K562 (cell line): ENCODE data around the gene PADI4. TPM values are rescaled to one million over a fixed set of nuclear protein-coding genes. Genes with fewer than 3 reads are reported as not detected.

Source experiments
- ESRRA ChIP-seq: fragments of 450-650 bp; IDR thresholded peaks from 2 replicates; pipeline ENCODE4 v1.6.1; 2014; ENCODE audit warnings: low read depth, mild to moderate bottlenecking, moderate library complexity, borderline replicate concordance
- ETS2 ChIP-seq: IDR thresholded peaks from 2 replicates; pipeline ENCODE4 v1.6.1; 2016; ENCODE audit warnings: borderline replicate concordance, missing genetic modification characterization, mild to moderate bottlenecking, moderate library complexity, missing compliant biosample characterization; ENCODE audit not compliant: poor library complexity, severe bottlenecking
- KDM1A ChIP-seq, 2 experiments: fragments of 450-650 bp; IDR thresholded peaks; 2 replicates each; pipeline ENCODE4 v1.6.1; 2016; ENCODE audit warnings: mild to moderate bottlenecking in 2 of 2
- NEUROD1 ChIP-seq: fragments of 150-350 bp; IDR thresholded peaks from 2 replicates; pipeline ENCODE4 v1.6.1; 2014; ENCODE audit warnings: borderline replicate concordance, low read length, low read depth; ENCODE audit not compliant: partially characterized antibody
- NKRF ChIP-seq: fragments of 450-650 bp; IDR thresholded peaks from 2 replicates; pipeline ENCODE4 v1.6.1; 2016; ENCODE audit warnings: borderline replicate concordance
- RFX1 ChIP-seq: fragments of 450-650 bp; IDR thresholded peaks from 2 replicates; pipeline ENCODE4 v1.6.1; 2016; ENCODE audit warnings: mild to moderate bottlenecking, moderate library complexity
- STAG1 ChIP-seq: sonication (generic); formaldehyde crosslinking; IDR thresholded peaks from 2 replicates; pipeline ENCODE4 v1.5.0; 2020; ENCODE audit warnings: missing genetic modification reagents, borderline replicate concordance
- ZNF253 ChIP-seq: fragments of 250-450 bp; sonication (Bioruptor Pico); conservative IDR thresholded peaks from 2 replicates; pipeline ENCODE4 v1.6.1; 2021; ENCODE audit warnings: mild to moderate bottlenecking
- ZNF263 ChIP-seq: sonication (generic); formaldehyde crosslinking; IDR thresholded peaks from 2 replicates; pipeline ENCODE4 v1.8.0; 2022; ENCODE audit warnings: mild to moderate bottlenecking, missing genetic modification reagents, borderline replicate concordance
- ZNF512 ChIP-seq: IDR thresholded peaks from 2 replicates; pipeline ENCODE4 v1.6.1; 2016; ENCODE audit warnings: missing genetic modification characterization, missing compliant biosample characterization
- ZSCAN32 ChIP-seq: fragments of 450-650 bp; formaldehyde crosslinking; IDR thresholded peaks from 2 replicates; pipeline ENCODE4 v1.4.0; 2020; ENCODE audit warnings: mild to moderate bottlenecking, moderate library complexity
- polyA plus RNA-seq, 8 experiments: library from polyadenylated mRNA; depleted of rRNA in 4 of 8; stranded (reverse) in 5 of 8; unstranded in 3 of 8; fragments of >200 nt; fragmentation: Nextera tagmentation in 2 of 8; fragmentation: Illumina TruSeq in 1 of 8; extraction: Ambion mirVana in 2 of 8; extraction: Trizol in 1 of 8; gene quantifications; 2 replicates each; pipeline versions ENCODE4 v1.2.1 to v1.2.3, GENCODE V29; 2011 to 2014; ENCODE audit warnings: inconsistent platforms in 1 of 8, missing spikeins in 1 of 8
- total RNA-seq, 7 experiments: library from RNA; depleted of rRNA in 6 of 7; stranded (reverse); fragments of >200 nt in 6 of 7; fragmentation: Illumina TruSeq in 2 of 7; extraction: Trizol in 2 of 7; gene quantifications; 2 replicates each; pipeline versions ENCODE4 v1.2.1 to v1.2.3, GENCODE V29; 2011 to 2021; ENCODE audit warnings: low replicate concordance in 1 of 7
- TF ChIP-seq, protein P1 (sequence below): fragments of 450-650 bp; IDR thresholded peaks from 2 replicates; pipeline ENCODE4 v1.6.1; 2018; ENCODE audit warnings: mild to moderate bottlenecking, low read depth; ENCODE audit not compliant: partially characterized antibody
- TF ChIP-seq, protein P2 (sequence below): fragments of 450-650 bp; IDR thresholded peaks from one replicate; pipeline ENCODE4 v1.6.1; 2018; ENCODE audit warnings: mild to moderate bottlenecking, moderate library complexity; ENCODE audit not compliant: partially characterized antibody
- TF ChIP-seq, protein P3 (sequence below): sonication (generic); formaldehyde crosslinking; IDR thresholded peaks from 2 replicates; pipeline ENCODE4 v1.9.0; 2022; ENCODE audit warnings: mild to moderate bottlenecking, missing genetic modification reagents
- TF ChIP-seq, protein P4 (sequence below): fragments of 450-650 bp; formaldehyde crosslinking; IDR thresholded peaks from 2 replicates; pipeline ENCODE4 v1.4.0; 2022; ENCODE audit warnings: mild to moderate bottlenecking, moderate library complexity

The PADI4 gene
- total and polyA plus RNA-seq, 9 of the 15 experiments (the other 6 are each of a cell fraction or from before 2014, with no cell fraction given), result 0.22 to 0.33 TPM; not detected in 7

- no peak for TF ChIP-seq STAG1 (CRISPR knock-in tag)
- TF ChIP-seq NEUROD1, result no peak
- TF ChIP-seq RFX1, result no peak
- peak; percentile 95; the same call in 1 of the 2 replicates for TF ChIP-seq ZNF253 (CRISPR knock-in tag)
- TF ChIP-seq ZNF263, result no peak; the same call in 1 of the 2 replicates
- TF ChIP-seq ZNF512, result no peak
- peak; percentile 24 to 57; a peak in 1 of 4 replicates for TF ChIP-seq KDM1A (IDR thresholded peaks at IDR 0.05)
- no peak for TF ChIP-seq NKRF
- TF ChIP-seq, protein P1, sequence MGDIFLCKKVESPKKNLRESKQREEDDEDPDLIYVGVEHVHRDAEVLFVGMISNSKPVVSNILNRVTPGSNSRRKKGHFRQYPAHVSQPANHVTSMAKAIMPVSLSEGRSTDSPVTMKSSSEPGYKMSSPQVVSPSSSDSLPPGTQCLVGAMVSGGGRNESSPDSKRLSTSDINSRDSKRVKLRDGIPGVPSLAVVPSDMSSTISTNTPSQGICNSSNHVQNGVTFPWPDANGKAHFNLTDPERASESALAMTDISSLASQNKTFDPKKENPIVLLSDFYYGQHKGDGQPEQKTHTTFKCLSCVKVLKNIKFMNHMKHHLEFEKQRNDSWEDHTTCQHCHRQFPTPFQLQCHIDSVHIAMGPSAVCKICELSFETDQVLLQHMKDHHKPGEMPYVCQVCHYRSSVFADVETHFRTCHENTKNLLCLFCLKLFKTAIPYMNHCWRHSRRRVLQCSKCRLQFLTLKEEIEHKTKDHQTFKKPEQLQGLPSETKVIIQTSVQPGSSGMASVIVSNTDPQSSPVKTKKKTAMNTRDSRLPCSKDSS, result no peak
- peak; percentile 87 for TF ChIP-seq ZSCAN32 (CRISPR knock-in tag)
- TF ChIP-seq ETS2 (tag), result peak; percentile 81
- TF ChIP-seq, protein P2, sequence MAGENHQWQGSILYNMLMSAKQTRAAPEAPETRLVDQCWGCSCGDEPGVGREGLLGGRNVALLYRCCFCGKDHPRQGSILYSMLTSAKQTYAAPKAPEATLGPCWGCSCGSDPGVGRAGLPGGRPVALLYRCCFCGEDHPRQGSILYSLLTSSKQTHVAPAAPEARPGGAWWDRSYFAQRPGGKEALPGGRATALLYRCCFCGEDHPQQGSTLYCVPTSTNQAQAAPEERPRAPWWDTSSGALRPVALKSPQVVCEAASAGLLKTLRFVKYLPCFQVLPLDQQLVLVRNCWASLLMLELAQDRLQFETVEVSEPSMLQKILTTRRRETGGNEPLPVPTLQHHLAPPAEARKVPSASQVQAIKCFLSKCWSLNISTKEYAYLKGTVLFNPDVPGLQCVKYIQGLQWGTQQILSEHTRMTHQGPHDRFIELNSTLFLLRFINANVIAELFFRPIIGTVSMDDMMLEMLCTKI, result no peak
- TF ChIP-seq, protein P3, sequence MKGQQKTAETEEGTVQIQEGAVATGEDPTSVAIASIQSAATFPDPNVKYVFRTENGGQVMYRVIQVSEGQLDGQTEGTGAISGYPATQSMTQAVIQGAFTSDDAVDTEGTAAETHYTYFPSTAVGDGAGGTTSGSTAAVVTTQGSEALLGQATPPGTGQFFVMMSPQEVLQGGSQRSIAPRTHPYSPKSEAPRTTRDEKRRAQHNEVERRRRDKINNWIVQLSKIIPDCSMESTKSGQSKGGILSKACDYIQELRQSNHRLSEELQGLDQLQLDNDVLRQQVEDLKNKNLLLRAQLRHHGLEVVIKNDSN (CRISPR knock-in tag), result no peak
- TF ChIP-seq, protein P4, sequence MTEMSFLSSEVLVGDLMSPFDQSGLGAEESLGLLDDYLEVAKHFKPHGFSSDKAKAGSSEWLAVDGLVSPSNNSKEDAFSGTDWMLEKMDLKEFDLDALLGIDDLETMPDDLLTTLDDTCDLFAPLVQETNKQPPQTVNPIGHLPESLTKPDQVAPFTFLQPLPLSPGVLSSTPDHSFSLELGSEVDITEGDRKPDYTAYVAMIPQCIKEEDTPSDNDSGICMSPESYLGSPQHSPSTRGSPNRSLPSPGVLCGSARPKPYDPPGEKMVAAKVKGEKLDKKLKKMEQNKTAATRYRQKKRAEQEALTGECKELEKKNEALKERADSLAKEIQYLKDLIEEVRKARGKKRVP (CRISPR knock-in tag), result peak; percentile 99
- no peak for TF ChIP-seq ESRRA
These were observed 52.4 kb downstream of the PADI4 start (continued) for GRCh38 chr1:17360272-17360956.
